Measurements from ENCODE around the gene DENND4C. TPM values are rescaled to one million over a fixed set of nuclear protein-coding genes. Genes with fewer than 3 reads are reported as not detected.

DENND4C gene
- total RNA-seq, 1 donor from 2014 or later: 105 TPM

- H3K27me3 ChIP-seq: no peaks in the 10 kb centered on the region
- peak; percentile 75 for DNase-seq
- intact Hi-C loops (cut with DNase I): no loop called here
These were observed 718 bp upstream of the DENND4C start for GRCh38 chr9:19229595-19230354.

GRCh38 chr9:19231126-19231903, 822 bp downstream of the DENND4C start:
- H3K27ac ChIP-seq: peak overlapping the region; percentile 98
- DNase-seq (no peak), ATAC-seq (no peak)
- H3K4me3 ChIP-seq: peak overlapping the region; percentile 94
- TF ChIP-seq CTCF (IDR thresholded peaks at IDR 0.05): no peak
- intact Hi-C loops (cut with DNase I): no loop called here
- no peaks in the 10 kb centered on the region for H3K27me3 ChIP-seq
- H3K9me3 ChIP-seq: no peaks in the 10 kb centered on the region
- H3K36me3 ChIP-seq: no peaks in the 10 kb centered on the region
- peaks cover 23% of the 10 kb centered on the region for H3K4me1 ChIP-seq

More at GRCh38 chr9:19229595-19230354, 718 bp upstream of the DENND4C start:
- peak; percentile 65 for ATAC-seq
- Histone ChIP-seq H3K9me3 (no peaks in the 10 kb centered on the region), H3K27ac (peak overlapping the region; percentile 98), H3K36me3 (no peaks in the 10 kb centered on the region), H3K4me3 (peak overlapping the region; percentile 94), H3K4me1 (peaks cover 23% of the 10 kb centered on the region)
- TF ChIP-seq CTCF (IDR thresholded peaks at IDR 0.05): no peak

GRCh38 chr9:19231904-19232822, 1.7 kb downstream of the DENND4C start:
- Histone ChIP-seq H3K27ac (peak overlapping the region; percentile 98), H3K4me3 (peak overlapping the region; percentile 94), H3K9me3 (no peaks in the 10 kb centered on the region), H3K36me3 (no peaks in the 10 kb centered on the region), H3K27me3 (no peaks in the 10 kb centered on the region), H3K4me1 (peaks cover 23% of the 10 kb centered on the region)
- no peak for ATAC-seq
- intact Hi-C loops (cut with DNase I): no loop called here
- TF ChIP-seq CTCF (IDR thresholded peaks at IDR 0.05): no peak
- no peak for DNase-seq

- no peaks in the 10 kb centered on the region for H3K36me3 ChIP-seq
- peak overlapping the region; percentile 94 for H3K4me3 ChIP-seq
- H3K27ac ChIP-seq: peak overlapping the region; percentile 98
- H3K27me3 ChIP-seq: no peaks in the 10 kb centered on the region
- H3K9me3 ChIP-seq: no peaks in the 10 kb centered on the region
- intact Hi-C loops (cut with DNase I): no loop called here
- H3K4me1 ChIP-seq: peaks cover 23% of the 10 kb centered on the region
- DNase-seq: no peak
- ATAC-seq: no peak
- no peak for TF ChIP-seq CTCF (IDR thresholded peaks at IDR 0.05)
These were observed 2.3 kb downstream of the DENND4C start for GRCh38 chr9:19232823-19233194.

- Histone ChIP-seq H3K4me1 (peaks cover 23% of the 10 kb centered on the region), H3K36me3 (no peaks in the 10 kb centered on the region), H3K4me3 (peak overlapping the region; percentile 94), H3K27me3 (no peaks in the 10 kb centered on the region), H3K9me3 (no peaks in the 10 kb centered on the region), H3K27ac (peak overlapping the region; percentile 45)
- intact Hi-C loops (cut with DNase I): no loop called here
- DNase-seq (no peak), ATAC-seq (no peak)
- no peak for TF ChIP-seq CTCF (IDR thresholded peaks at IDR 0.05)
These were observed 2.9 kb downstream of the DENND4C start for GRCh38 chr9:19233344-19233743.
